Measurements from ENCODE around the gene LIPK.

- TF ChIP-seq CTCF (IDR thresholded peaks at IDR 0.05) (no peak), POLR2A (IDR thresholded peaks at IDR 0.05) (no peak)
Observed at GRCh38 chr10:88730864-88731263, 24.8 kb downstream of the LIPK start.

Measured in right lobe of liver (tissue), 4 donors.